Liver (tissue), 9 donors: ENCODE data around the gene DNAAF5. TPM values are rescaled to one million over a fixed set of nuclear protein-coding genes. Genes with fewer than 3 reads are reported as not detected.

Source experiments
- DNase-seq: peaks from one replicate; pipeline ENCODE4 v3.0.0-alpha.2; 2017; ENCODE audit warnings: low spot score
- H3K27ac ChIP-seq, 2 donors: one replicate each; pipeline ENCODE4 v1.7.0; 2013; ENCODE audit warnings: inconsistent platforms in 2 of 2, low read length in 2 of 2, control low read depth in 1 of 2, low read depth in 1 of 2, mild to moderate bottlenecking in 1 of 2
- H3K27me3 ChIP-seq, 4 donors: one replicate each; pipeline versions ENCODE4 v1.6.1 to v1.7.0; 2013; ENCODE audit warnings: low read length in 3 of 4, inconsistent platforms in 1 of 4, mild to moderate bottlenecking in 1 of 4, moderate library complexity in 1 of 4; ENCODE audit not compliant: control insufficient read depth in 4 of 4, insufficient read depth in 4 of 4
- H3K36me3 ChIP-seq, 4 donors: one replicate each; pipeline versions ENCODE4 v1.6.1 to v1.7.0; 2013; ENCODE audit warnings: low read length in 3 of 4, mild to moderate bottlenecking in 3 of 4, low read depth in 1 of 4, moderate library complexity in 1 of 4; ENCODE audit not compliant: control insufficient read depth in 4 of 4, insufficient read depth in 3 of 4
- H3K4me1 ChIP-seq, 4 donors: one replicate each; pipeline versions ENCODE4 v1.6.1 to v1.7.0; 2013; ENCODE audit warnings: low read length in 3 of 4, mild to moderate bottlenecking in 3 of 4, moderate library complexity in 1 of 4; ENCODE audit not compliant: control insufficient read depth in 4 of 4, insufficient read depth in 4 of 4
- H3K4me3 ChIP-seq, 3 donors: one replicate each; pipeline versions ENCODE4 v1.6.1 to v1.7.0; 2013; ENCODE audit warnings: low read length in 3 of 3, control low read depth in 1 of 3, low read depth in 1 of 3, mild to moderate bottlenecking in 1 of 3
- H3K9ac ChIP-seq, 2 donors: one replicate each; pipeline ENCODE4 v1.7.0; 2013; ENCODE audit warnings: low read length in 2 of 2, mild to moderate bottlenecking in 2 of 2, moderate library complexity in 2 of 2, control low read depth in 1 of 2, low read depth in 1 of 2
- H3K9me3 ChIP-seq, 4 donors: one replicate each; pipeline versions ENCODE4 v1.6.1 to v1.7.0; 2013; ENCODE audit warnings: low read length in 3 of 4; ENCODE audit not compliant: control insufficient read depth in 4 of 4
- EGR1 ChIP-seq, 2 donors: IDR thresholded peaks; 2 replicates each; pipeline ENCODE4 v1.6.1; 2016 to 2018; ENCODE audit warnings: antibody characterized with exemption in 2 of 2, low read depth in 2 of 2
- FOXA1 ChIP-seq: IDR thresholded peaks from 2 replicates; pipeline ENCODE4 v1.6.1; 2016; ENCODE audit warnings: antibody characterized with exemption
- FOXA2 ChIP-seq: IDR thresholded peaks from 2 replicates; pipeline ENCODE4 v1.6.1; 2016; ENCODE audit warnings: antibody characterized with exemption
- GABPA ChIP-seq, 2 donors: IDR thresholded peaks in 1 of 2; conservative IDR thresholded peaks in 1 of 2; 2 replicates each; pipeline ENCODE4 v1.6.1; 2016; ENCODE audit warnings: antibody characterized with exemption in 2 of 2, mild to moderate bottlenecking in 1 of 2, moderate library complexity in 1 of 2
- HNF4A ChIP-seq, 2 donors: conservative IDR thresholded peaks; 2 replicates each; pipeline ENCODE4 v1.6.1; 2016; ENCODE audit warnings: antibody characterized with exemption in 2 of 2, mild to moderate bottlenecking in 2 of 2
- HNF4G ChIP-seq: IDR thresholded peaks from 2 replicates; pipeline ENCODE4 v1.6.1; 2016; ENCODE audit warnings: antibody characterized with exemption
- JUND ChIP-seq, 2 donors: IDR thresholded peaks; 2 replicates each; pipeline ENCODE4 v1.6.1; 2016; ENCODE audit warnings: antibody characterized with exemption in 2 of 2
- NR2F2 ChIP-seq: IDR thresholded peaks from 2 replicates; pipeline ENCODE4 v1.6.1; 2016; ENCODE audit warnings: antibody characterized with exemption
- RAD21 ChIP-seq, 2 donors: IDR thresholded peaks; 2 replicates each; pipeline ENCODE4 v1.6.1; 2016; ENCODE audit warnings: antibody characterized with exemption in 2 of 2, mild to moderate bottlenecking in 2 of 2
- RXRA ChIP-seq, 2 donors: IDR thresholded peaks; 2 replicates each; pipeline ENCODE4 v1.6.1; 2017 to 2018; ENCODE audit warnings: antibody characterized with exemption in 2 of 2, mild to moderate bottlenecking in 1 of 2
- SP1 ChIP-seq: IDR thresholded peaks from 2 replicates; pipeline ENCODE4 v1.6.1; 2018; ENCODE audit warnings: antibody characterized with exemption, mild to moderate bottlenecking
- TAF1 ChIP-seq: conservative IDR thresholded peaks from 2 replicates; pipeline ENCODE4 v1.6.1; 2016; ENCODE audit warnings: antibody characterized with exemption, mild to moderate bottlenecking
- YY1 ChIP-seq: IDR thresholded peaks from 2 replicates; pipeline ENCODE4 v1.6.1; 2016; ENCODE audit warnings: antibody characterized with exemption, mild to moderate bottlenecking
- ZBTB33 ChIP-seq: IDR thresholded peaks from 2 replicates; pipeline ENCODE4 v1.6.1; 2016; ENCODE audit warnings: antibody characterized with exemption
- WGBS: extraction: QIAGEN DNeasy Blood & Tissue Kit; methylation state at CpG from one replicate; pipeline ENCODE4 v1.1.7; 2013; 5-methylcytosine and 5-hydroxymethylcytosine counted together
- polyA plus RNA-seq, 2 donors: library from polyadenylated mRNA; stranded (reverse) in 1 of 2; unstranded in 1 of 2; fragments of 200-250 nt in 1 of 2; fragments of >200 nt in 1 of 2; fragmentation: Nextera tagmentation in 1 of 2; extraction: Ambion mirVana in 1 of 2; gene quantifications; one replicate each; pipeline versions ENCODE4 v1.2.1 to v1.2.3, GENCODE V29; 2013 to 2015
- total RNA-seq, 2 donors: library from RNA; depleted of rRNA; stranded (reverse); fragments of >200 nt; gene quantifications; one replicate each; pipeline ENCODE4 v1.2.3, GENCODE V29; 2014
- TF ChIP-seq, protein P1 (sequence below): IDR thresholded peaks from 2 replicates; pipeline ENCODE4 v1.6.1; 2016; ENCODE audit warnings: antibody characterized with exemption
- TF ChIP-seq, protein P2 (sequence below): IDR thresholded peaks from 2 replicates; pipeline ENCODE4 v1.6.1; 2016; ENCODE audit warnings: antibody characterized with exemption, mild to moderate bottlenecking
- TF ChIP-seq, protein P3 (sequence below): fragments of 150-350 bp; IDR thresholded peaks from 2 replicates; pipeline ENCODE4 v1.5.1; 2017; ENCODE audit warnings: improper control_type of control experiment, low read depth, low read length; ENCODE audit not compliant: missing input control
- TF ChIP-seq, protein P4 (sequence below): IDR thresholded peaks from 2 replicates; pipeline ENCODE4 v1.6.1; 2016; ENCODE audit warnings: antibody characterized with exemption
- donor health status: healthy.
- donor health status: healthy.
- donor health status: healthy.
- donor health status: healthy.
- donor health status: healthy.

Gene DNAAF5
- total and polyA plus RNA-seq, 4 donors: 3.1 to 11.1 (median 9.5) TPM

GRCh38 chr7:762885-763284 is 36.4 kb downstream of the DNAAF5 start:
- peaks cover 4 to 38% (median 22%) of the 10 kb centered on the region in 4 donors for H3K36me3 ChIP-seq
- H3K4me3 ChIP-seq: no peak overlapping the region
- no peak overlapping the region for H3K27ac ChIP-seq
- no peaks in the 10 kb centered on the region for H3K9me3 ChIP-seq
- H3K9ac ChIP-seq: no peak overlapping the region
- DNase-seq: no peak
- TF ChIP-seq NR2F2 (no peak), RAD21 (IDR thresholded peaks at IDR 0.05) (no peak), FOXA2 (no peak), EGR1 (IDR thresholded peaks at IDR 0.05; ENCODE audit: low read depth in 2 of 2) (no peak), YY1 (no peak), HNF4A (conservative IDR thresholded peaks at IDR 0.05) (no peak), SP1 (no peak), RXRA (IDR thresholded peaks at IDR 0.05) (no peak), HNF4G (no peak), FOXA1 (no peak), JUND (IDR thresholded peaks at IDR 0.05) (no peak), TAF1 (no peak), ZBTB33 (no peak)
- TF ChIP-seq, protein P1, sequence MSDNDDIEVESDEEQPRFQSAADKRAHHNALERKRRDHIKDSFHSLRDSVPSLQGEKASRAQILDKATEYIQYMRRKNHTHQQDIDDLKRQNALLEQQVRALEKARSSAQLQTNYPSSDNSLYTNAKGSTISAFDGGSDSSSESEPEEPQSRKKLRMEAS: no peak
- TF ChIP-seq, protein P2, sequence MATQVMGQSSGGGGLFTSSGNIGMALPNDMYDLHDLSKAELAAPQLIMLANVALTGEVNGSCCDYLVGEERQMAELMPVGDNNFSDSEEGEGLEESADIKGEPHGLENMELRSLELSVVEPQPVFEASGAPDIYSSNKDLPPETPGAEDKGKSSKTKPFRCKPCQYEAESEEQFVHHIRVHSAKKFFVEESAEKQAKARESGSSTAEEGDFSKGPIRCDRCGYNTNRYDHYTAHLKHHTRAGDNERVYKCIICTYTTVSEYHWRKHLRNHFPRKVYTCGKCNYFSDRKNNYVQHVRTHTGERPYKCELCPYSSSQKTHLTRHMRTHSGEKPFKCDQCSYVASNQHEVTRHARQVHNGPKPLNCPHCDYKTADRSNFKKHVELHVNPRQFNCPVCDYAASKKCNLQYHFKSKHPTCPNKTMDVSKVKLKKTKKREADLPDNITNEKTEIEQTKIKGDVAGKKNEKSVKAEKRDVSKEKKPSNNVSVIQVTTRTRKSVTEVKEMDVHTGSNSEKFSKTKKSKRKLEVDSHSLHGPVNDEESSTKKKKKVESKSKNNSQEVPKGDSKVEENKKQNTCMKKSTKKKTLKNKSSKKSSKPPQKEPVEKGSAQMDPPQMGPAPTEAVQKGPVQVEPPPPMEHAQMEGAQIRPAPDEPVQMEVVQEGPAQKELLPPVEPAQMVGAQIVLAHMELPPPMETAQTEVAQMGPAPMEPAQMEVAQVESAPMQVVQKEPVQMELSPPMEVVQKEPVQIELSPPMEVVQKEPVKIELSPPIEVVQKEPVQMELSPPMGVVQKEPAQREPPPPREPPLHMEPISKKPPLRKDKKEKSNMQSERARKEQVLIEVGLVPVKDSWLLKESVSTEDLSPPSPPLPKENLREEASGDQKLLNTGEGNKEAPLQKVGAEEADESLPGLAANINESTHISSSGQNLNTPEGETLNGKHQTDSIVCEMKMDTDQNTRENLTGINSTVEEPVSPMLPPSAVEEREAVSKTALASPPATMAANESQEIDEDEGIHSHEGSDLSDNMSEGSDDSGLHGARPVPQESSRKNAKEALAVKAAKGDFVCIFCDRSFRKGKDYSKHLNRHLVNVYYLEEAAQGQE: no peak
- TF ChIP-seq, protein P3, sequence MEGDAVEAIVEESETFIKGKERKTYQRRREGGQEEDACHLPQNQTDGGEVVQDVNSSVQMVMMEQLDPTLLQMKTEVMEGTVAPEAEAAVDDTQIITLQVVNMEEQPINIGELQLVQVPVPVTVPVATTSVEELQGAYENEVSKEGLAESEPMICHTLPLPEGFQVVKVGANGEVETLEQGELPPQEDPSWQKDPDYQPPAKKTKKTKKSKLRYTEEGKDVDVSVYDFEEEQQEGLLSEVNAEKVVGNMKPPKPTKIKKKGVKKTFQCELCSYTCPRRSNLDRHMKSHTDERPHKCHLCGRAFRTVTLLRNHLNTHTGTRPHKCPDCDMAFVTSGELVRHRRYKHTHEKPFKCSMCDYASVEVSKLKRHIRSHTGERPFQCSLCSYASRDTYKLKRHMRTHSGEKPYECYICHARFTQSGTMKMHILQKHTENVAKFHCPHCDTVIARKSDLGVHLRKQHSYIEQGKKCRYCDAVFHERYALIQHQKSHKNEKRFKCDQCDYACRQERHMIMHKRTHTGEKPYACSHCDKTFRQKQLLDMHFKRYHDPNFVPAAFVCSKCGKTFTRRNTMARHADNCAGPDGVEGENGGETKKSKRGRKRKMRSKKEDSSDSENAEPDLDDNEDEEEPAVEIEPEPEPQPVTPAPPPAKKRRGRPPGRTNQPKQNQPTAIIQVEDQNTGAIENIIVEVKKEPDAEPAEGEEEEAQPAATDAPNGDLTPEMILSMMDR: no peak
- TF ChIP-seq, protein P4, sequence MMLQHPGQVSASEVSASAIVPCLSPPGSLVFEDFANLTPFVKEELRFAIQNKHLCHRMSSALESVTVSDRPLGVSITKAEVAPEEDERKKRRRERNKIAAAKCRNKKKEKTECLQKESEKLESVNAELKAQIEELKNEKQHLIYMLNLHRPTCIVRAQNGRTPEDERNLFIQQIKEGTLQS: no peak
- WGBS: 77% methylated on average over 5 of the region's 5 CpGs
- H3K27me3 ChIP-seq: no peaks in the 10 kb centered on the region
- H3K4me1 ChIP-seq: no peaks in the 10 kb centered on the region

- 97% methylated on average over 19 of the region's 19 CpGs for WGBS
- H3K27ac ChIP-seq: no peak overlapping the region
- H3K27me3 ChIP-seq: no peaks in the 10 kb centered on the region
- H3K4me3 ChIP-seq: no peak overlapping the region
- H3K4me1 ChIP-seq: no peaks in the 10 kb centered on the region
- DNase-seq: no peak
- H3K9me3 ChIP-seq: no peaks in the 10 kb centered on the region
- H3K36me3 ChIP-seq: peaks cover 3 to 33% (median 20%) of the 10 kb centered on the region in 4 donors
- no peak overlapping the region for H3K9ac ChIP-seq
- TF ChIP-seq FOXA2: no peak
- TF ChIP-seq RAD21 (IDR thresholded peaks at IDR 0.05): no peak
- TF ChIP-seq SP1: no peak
- TF ChIP-seq, protein P3: no peak
- TF ChIP-seq, protein P4: no peak
- TF ChIP-seq EGR1 (IDR thresholded peaks at IDR 0.05; ENCODE audit: low read depth in 2 of 2): no peak
- no peak for TF ChIP-seq FOXA1
- no peak for TF ChIP-seq YY1
- TF ChIP-seq RXRA (IDR thresholded peaks at IDR 0.05): no peak
- no peak for TF ChIP-seq JUND (IDR thresholded peaks at IDR 0.05)
- no peak for TF ChIP-seq GABPA (IDR thresholded peaks at IDR 0.05 in 1 of 2, conservative IDR thresholded peaks at IDR 0.05 in 1 of 2)
- TF ChIP-seq, protein P2: no peak
These were observed 37.3 kb downstream of the DNAAF5 start for GRCh38 chr7:763762-764161.
